Activated T-cell treated with anti-CD3 and anti-CD28 coated beads, Interleukin-2, amount 50 U/mL, for 72 hours (primary cell): ENCODE results near the gene SUSD5. TPM values are rescaled to one million over a fixed set of nuclear protein-coding genes. Genes with fewer than 3 reads are reported as not detected.

Experiments
- ATAC-seq, 2 donors: fragments of 150-1000 bp; cut with Tn5 transposase; replicated peaks in 1 of 2; 2 replicates each; pipeline ENCODE4 v1.10.0; 2021; ENCODE audit warnings: moderate library complexity in 2 of 2, mild to moderate bottlenecking in 1 of 2
- DNase-seq, 2 donors: peaks; one replicate each; pipeline ENCODE4 v3.0.0; 2021 to 2022; ENCODE audit warnings: mixed read lengths in 1 of 2
- H3K27ac Mint-ChIP-seq: one replicate; pipeline ENCODE4 v1.8.0; 2022; ENCODE audit warnings: mild to moderate bottlenecking, moderate library complexity, mixed read lengths
- H3K27me3 Mint-ChIP-seq: one replicate; pipeline ENCODE4 v1.8.0; 2022; ENCODE audit warnings: low read depth, mixed read lengths
- H3K36me3 Mint-ChIP-seq, 2 donors: one replicate each; pipeline ENCODE4 v1.8.0; 2022; ENCODE audit warnings: mixed read lengths in 2 of 2, mild to moderate bottlenecking in 1 of 2; ENCODE audit not compliant: insufficient read depth in 2 of 2
- H3K4me1 Mint-ChIP-seq: one replicate; pipeline ENCODE4 v1.8.0; 2022; ENCODE audit warnings: low read depth, mixed read lengths
- H3K4me3 Mint-ChIP-seq, 2 donors: one replicate each; pipeline ENCODE4 v1.8.0; 2022; ENCODE audit warnings: mild to moderate bottlenecking in 2 of 2, mixed read lengths in 2 of 2, moderate library complexity in 2 of 2
- H3K9me3 Mint-ChIP-seq, 2 donors: one replicate each; pipeline ENCODE4 v1.8.0; 2022; ENCODE audit warnings: mixed read lengths in 2 of 2
- total RNA-seq, 2 donors: library from RNA; stranded (reverse); gene quantifications; one replicate each; pipeline ENCODE4 v1.2.3, GENCODE V29; 2022

SUSD5 gene
- total RNA-seq, 2 donors from 2014 or later = not detected

DNA sequence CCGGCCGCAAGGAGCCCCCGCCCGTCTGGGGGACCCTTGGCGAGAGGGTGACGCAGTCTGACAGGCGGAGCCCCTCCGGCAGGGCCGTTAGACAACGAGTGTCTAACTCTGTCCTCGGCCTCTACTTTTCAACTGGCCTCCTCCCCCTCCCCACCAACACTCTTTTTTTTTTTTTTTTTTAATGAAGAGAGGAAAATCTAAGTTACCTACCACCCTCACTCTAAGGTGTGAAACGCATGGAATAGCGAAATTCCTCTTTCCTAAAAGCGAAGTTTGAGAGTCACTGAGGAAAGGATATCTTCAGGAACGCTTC, 521 bp upstream of the SUSD5 start:
- no peaks in the 10 kb centered on the region for H3K9me3 Mint-ChIP-seq
- peaks cover 55% of the 10 kb centered on the region for H3K27me3 Mint-ChIP-seq

DNA sequence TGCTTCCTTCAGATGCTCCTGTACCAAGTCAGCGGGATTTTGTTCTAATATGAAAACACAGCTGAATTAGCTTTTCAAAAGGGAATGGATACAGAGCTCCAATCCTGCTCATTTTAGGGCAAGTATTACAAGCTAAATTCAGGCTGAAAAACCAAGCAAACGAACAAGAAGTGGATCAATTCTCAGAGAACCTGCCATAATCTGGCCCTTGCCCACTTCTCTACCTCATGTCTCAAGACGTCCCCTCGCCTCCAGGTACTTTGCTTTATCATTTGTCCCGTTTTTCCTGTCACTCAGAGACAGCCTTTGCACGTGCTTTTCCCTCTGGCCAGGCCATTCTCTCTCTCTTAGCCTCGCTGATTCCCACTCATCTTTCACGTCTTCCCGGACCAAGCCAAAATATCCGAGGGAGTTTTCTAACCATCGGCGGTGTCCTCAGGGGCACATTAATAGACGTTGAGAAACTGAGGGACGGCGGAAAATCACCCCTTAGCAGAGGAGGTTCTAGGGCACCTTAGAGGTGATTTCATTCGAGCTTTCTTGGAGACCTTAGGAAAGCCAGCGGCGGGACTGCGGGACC, 654 bp downstream of the SUSD5 start:
- ATAC-seq = no peak
- Mint-ChIP-seq H3K36me3 (no peaks in the 10 kb centered on the region), H3K27me3 (peaks cover 50% of the 10 kb centered on the region), H3K9me3 (no peaks in the 10 kb centered on the region), H3K4me1 (no peaks in the 10 kb centered on the region), H3K4me3 (peak overlapping the region; percentile 10 to 49), H3K27ac (no peak overlapping the region)
- no peak for DNase-seq

More for the DNA sequence above, 521 bp upstream of the SUSD5 start:
- H3K27ac Mint-ChIP-seq = no peak overlapping the region
- H3K4me1 Mint-ChIP-seq = no peaks in the 10 kb centered on the region
- no peaks in the 10 kb centered on the region for H3K36me3 Mint-ChIP-seq
- no peak for ATAC-seq
- no peak for DNase-seq
- H3K4me3 Mint-ChIP-seq = no peak overlapping the region

- H3K4me1 Mint-ChIP-seq = no peaks in the 10 kb centered on the region
- no peak overlapping the region for H3K27ac Mint-ChIP-seq
- peaks cover 44% of the 10 kb centered on the region for H3K27me3 Mint-ChIP-seq
- H3K4me3 Mint-ChIP-seq = no peak overlapping the region
- H3K9me3 Mint-ChIP-seq = no peaks in the 10 kb centered on the region
- no peaks in the 10 kb centered on the region for H3K36me3 Mint-ChIP-seq
- DNase-seq (no peak), ATAC-seq (no peak)
These were observed 2.9 kb downstream of the SUSD5 start for GRCh38 chr3:33215739-33216138.

- Mint-ChIP-seq H3K36me3 (peaks cover 2 to 8% of the 10 kb centered on the region in 2 donors), H3K4me3 (no peak overlapping the region), H3K27ac (no peak overlapping the region), H3K27me3 (peaks cover 42% of the 10 kb centered on the region), H3K4me1 (no peaks in the 10 kb centered on the region), H3K9me3 (peaks cover 0 to 5% of the 10 kb centered on the region in 2 donors)
- DNase-seq (no peak), ATAC-seq (no peak)
These were observed 6.2 kb downstream of the SUSD5 start for GRCh38 chr3:33212406-33212805.

GRCh38 chr3:33211444-33211843, 7.2 kb downstream of the SUSD5 start:
- DNase-seq (no peak), ATAC-seq (no peak)
- Mint-ChIP-seq H3K27me3 (peaks cover 38% of the 10 kb centered on the region), H3K27ac (no peak overlapping the region), H3K4me1 (no peaks in the 10 kb centered on the region), H3K4me3 (no peak overlapping the region), H3K9me3 (peaks cover 0 to 5% of the 10 kb centered on the region in 2 donors), H3K36me3 (peaks cover 2 to 8% of the 10 kb centered on the region in 2 donors)

GRCh38 chr3:33209357-33209756, 9.3 kb downstream of the SUSD5 start:
- H3K27ac Mint-ChIP-seq = no peak overlapping the region
- peaks cover 2 to 8% of the 10 kb centered on the region in 2 donors for H3K36me3 Mint-ChIP-seq
- no peak for DNase-seq
- no peaks in the 10 kb centered on the region for H3K4me1 Mint-ChIP-seq
- no peak overlapping the region for H3K4me3 Mint-ChIP-seq
- no peak for ATAC-seq
- peaks cover 0 to 5% of the 10 kb centered on the region in 2 donors for H3K9me3 Mint-ChIP-seq
- H3K27me3 Mint-ChIP-seq = peaks cover 23% of the 10 kb centered on the region

GRCh38 chr3:33202711-33203457, 15.7 kb downstream of the SUSD5 start:
- Mint-ChIP-seq H3K27me3 (peaks cover 20% of the 10 kb centered on the region), H3K9me3 (no peaks in the 10 kb centered on the region), H3K27ac (no peak overlapping the region), H3K4me1 (no peaks in the 10 kb centered on the region), H3K4me3 (no peak overlapping the region), H3K36me3 (no peaks in the 10 kb centered on the region)
- DNase-seq (no peak), ATAC-seq (no peak)

DNA sequence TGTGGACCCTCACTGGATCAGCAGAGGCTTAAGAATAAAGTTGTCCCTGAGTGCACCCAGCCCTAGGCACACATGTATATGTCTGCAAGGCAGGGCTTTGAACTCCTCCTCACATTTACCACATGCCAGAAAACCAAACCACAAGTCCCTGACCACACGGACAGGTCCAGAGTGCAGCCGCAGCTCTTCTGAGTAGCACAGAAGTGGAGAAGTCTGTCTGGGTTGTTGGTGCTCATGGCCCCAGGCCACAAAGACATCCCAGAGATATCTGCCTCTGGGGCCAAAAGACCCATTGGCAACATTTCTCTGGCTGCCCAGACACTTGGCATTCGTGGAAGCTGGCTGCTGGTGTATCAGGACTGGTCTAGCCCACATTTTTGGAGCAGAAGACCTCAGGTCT, 17.4 kb downstream of the SUSD5 start:
- no peak overlapping the region for H3K4me3 Mint-ChIP-seq
- H3K27me3 Mint-ChIP-seq = peaks cover 12% of the 10 kb centered on the region
- ATAC-seq (no peak), DNase-seq (no peak)
- H3K4me1 Mint-ChIP-seq = no peaks in the 10 kb centered on the region
- H3K27ac Mint-ChIP-seq = no peak overlapping the region
- H3K9me3 Mint-ChIP-seq = no peaks in the 10 kb centered on the region
- no peaks in the 10 kb centered on the region for H3K36me3 Mint-ChIP-seq

GRCh38 chr3:33196538-33196937, 22.1 kb downstream of the SUSD5 start:
- no peak for ATAC-seq

GRCh38 chr3:33194303-33194702, 24.3 kb downstream of the SUSD5 start:
- no peak overlapping the region for H3K27ac Mint-ChIP-seq
- H3K4me1 Mint-ChIP-seq = no peaks in the 10 kb centered on the region
- H3K4me3 Mint-ChIP-seq = no peak overlapping the region
- DNase-seq = no peak
- ATAC-seq = no peak
- no peaks in the 10 kb centered on the region for H3K36me3 Mint-ChIP-seq
- no peaks in the 10 kb centered on the region for H3K9me3 Mint-ChIP-seq
- peaks cover 6% of the 10 kb centered on the region for H3K27me3 Mint-ChIP-seq

More at GRCh38 chr3:33196538-33196937, 22.1 kb downstream of the SUSD5 start:
- no peaks in the 10 kb centered on the region for H3K36me3 Mint-ChIP-seq
- no peak overlapping the region for H3K4me3 Mint-ChIP-seq
- H3K4me1 Mint-ChIP-seq = no peaks in the 10 kb centered on the region
- H3K27ac Mint-ChIP-seq = no peak overlapping the region
- H3K9me3 Mint-ChIP-seq = no peaks in the 10 kb centered on the region
- no peak for DNase-seq
- peaks cover under 1% of the 10 kb centered on the region for H3K27me3 Mint-ChIP-seq

DNA sequence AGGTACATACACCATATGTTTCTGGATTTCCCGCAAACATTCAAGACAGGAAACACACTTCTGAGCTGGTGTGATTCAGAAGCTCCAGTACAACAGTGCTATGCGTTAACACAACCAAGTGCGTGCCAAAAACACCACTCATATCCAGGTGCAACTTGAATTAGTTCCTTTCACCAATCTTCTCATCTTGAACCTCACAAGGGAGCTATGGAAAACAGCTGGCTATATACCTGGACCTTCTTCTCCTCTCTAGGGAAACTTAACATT, 31.3 kb downstream of the SUSD5 start:
- no peak for ATAC-seq

DNA sequence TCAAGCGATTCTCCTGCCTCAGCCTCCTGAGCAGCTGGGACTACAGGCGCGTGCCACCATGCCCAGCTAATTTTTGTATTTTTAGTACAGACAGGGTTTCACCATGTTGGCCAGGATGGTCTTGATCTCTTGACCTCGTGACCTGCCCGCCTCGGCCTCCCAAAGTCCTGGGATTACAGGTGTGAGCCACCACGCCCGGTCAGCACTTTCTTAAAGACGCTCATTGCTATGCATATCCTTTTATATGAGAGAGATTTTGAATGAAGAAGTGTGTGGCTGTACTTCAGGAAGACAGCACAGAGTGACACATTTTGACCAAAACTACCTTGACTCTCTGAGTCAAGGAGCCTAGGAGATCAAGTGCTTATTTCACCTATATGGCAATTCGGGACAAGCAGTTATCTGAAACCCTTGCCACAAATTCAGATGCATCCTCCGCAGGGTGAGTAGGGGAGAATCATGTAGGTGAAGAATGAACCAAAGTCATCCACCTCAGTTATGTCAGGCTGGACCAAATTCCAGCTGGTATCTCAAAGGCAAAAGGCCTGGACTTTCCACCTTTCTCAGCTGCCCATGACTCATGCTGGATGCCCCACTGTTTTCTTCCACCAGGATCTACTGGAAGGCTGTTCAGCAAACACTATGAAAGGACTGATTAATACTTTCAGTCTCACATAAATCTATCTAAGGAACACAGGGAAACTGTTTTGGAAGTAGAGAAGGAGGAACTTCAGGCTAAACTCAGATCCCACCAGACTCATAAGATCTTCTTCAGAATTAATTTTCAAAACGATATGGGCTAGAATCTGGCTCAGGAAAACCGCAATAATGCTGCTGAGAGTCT, 31.9 kb downstream of the SUSD5 start:
- Mint-ChIP-seq H3K27ac (no peak overlapping the region), H3K9me3 (peaks cover 0 to 5% of the 10 kb centered on the region in 2 donors), H3K27me3 (peaks cover 32% of the 10 kb centered on the region), H3K4me3 (no peak overlapping the region), H3K36me3 (no peaks in the 10 kb centered on the region), H3K4me1 (no peaks in the 10 kb centered on the region)
- DNase-seq (no peak), ATAC-seq (no peak)

More for the DNA sequence above, 31.3 kb downstream of the SUSD5 start:
- no peak overlapping the region for H3K27ac Mint-ChIP-seq
- H3K4me1 Mint-ChIP-seq = no peaks in the 10 kb centered on the region
- peaks cover 32% of the 10 kb centered on the region for H3K27me3 Mint-ChIP-seq
- H3K36me3 Mint-ChIP-seq = no peaks in the 10 kb centered on the region
- H3K9me3 Mint-ChIP-seq = peaks cover 0 to 5% of the 10 kb centered on the region in 2 donors
- H3K4me3 Mint-ChIP-seq = no peak overlapping the region
- DNase-seq = no peak

- Mint-ChIP-seq H3K4me3 (no peak overlapping the region), H3K27ac (no peak overlapping the region)
- no peak for DNase-seq
These were observed 33.7 kb downstream of the SUSD5 start for GRCh38 chr3:33184863-33185262.

More at GRCh38 chr3:33184863-33185262, 33.7 kb downstream of the SUSD5 start:
- Mint-ChIP-seq H3K36me3 (no peaks in the 10 kb centered on the region), H3K27me3 (peaks cover 27% of the 10 kb centered on the region), H3K9me3 (peaks cover 0 to 5% of the 10 kb centered on the region in 2 donors), H3K4me1 (no peaks in the 10 kb centered on the region)
- no peak for ATAC-seq
